HepG2 (cell line): ENCODE data around the gene LHFPL2. TPM values are rescaled to one million over a fixed set of nuclear protein-coding genes. Genes with fewer than 3 reads are reported as not detected.

Experiments used
- ETV5 ChIP-seq: IDR thresholded peaks from 2 replicates; pipeline ENCODE4 v1.6.1; 2018; ENCODE audit warnings: missing biosample characterization, missing genetic modification reagents, inconsistent platforms, borderline replicate concordance
- GZF1 ChIP-seq: sonication (generic); formaldehyde crosslinking; IDR thresholded peaks from 2 replicates; pipeline ENCODE4 v1.5.1; 2020; ENCODE audit warnings: mild to moderate bottlenecking, missing genetic modification reagents
- PAX8 ChIP-seq: sonication (generic); formaldehyde crosslinking; IDR thresholded peaks from 2 replicates; pipeline ENCODE4 v1.8.0; 2022; ENCODE audit warnings: mild to moderate bottlenecking, missing genetic modification reagents, borderline replicate concordance
- SIN3A ChIP-seq: IDR thresholded peaks from 2 replicates; pipeline ENCODE4 v1.6.1; 2011; ENCODE audit warnings: low read depth, mild to moderate bottlenecking, control low read depth, low read length, borderline replicate concordance
- ZIK1 ChIP-seq: sonication (generic); formaldehyde crosslinking; IDR thresholded peaks from 2 replicates; pipeline ENCODE4 v1.5.0; 2020; ENCODE audit warnings: mild to moderate bottlenecking, low read depth, missing genetic modification reagents, borderline replicate concordance
- ZNF619 ChIP-seq: sonication (generic); formaldehyde crosslinking; IDR thresholded peaks from 2 replicates; pipeline ENCODE4 v1.4.0; 2020; ENCODE audit warnings: mild to moderate bottlenecking, missing genetic modification reagents
- ZSCAN9 ChIP-seq: IDR thresholded peaks from 2 replicates; pipeline ENCODE4 v1.6.1; 2016; ENCODE audit warnings: borderline replicate concordance
- polyA plus RNA-seq, 8 experiments: library from polyadenylated mRNA; depleted of rRNA in 3 of 8; stranded (reverse) in 7 of 8; unstranded in 1 of 8; fragments of >200 nt; fragmentation: Illumina TruSeq in 4 of 8; extraction: Trizol in 4 of 8; gene quantifications; 2 replicates each; pipeline versions ENCODE4 v1.2.1 to v1.2.3, GENCODE V29; 2011 to 2016; ENCODE audit warnings: low read depth in 4 of 8, missing spikeins in 1 of 8, mixed read lengths in 1 of 8; ENCODE audit not compliant: insufficient read depth in 1 of 8
- total RNA-seq, 5 experiments: library from RNA; depleted of rRNA; stranded (reverse); fragments of >200 nt; fragmentation: Illumina TruSeq; extraction: Trizol; gene quantifications; 2 replicates each; pipeline ENCODE4 v1.2.3, GENCODE V29; 2016; ENCODE audit warnings: low read depth in 1 of 5
- TF ChIP-seq, protein P1 (sequence below), 2 experiments: sonication (generic) in 1 of 2; formaldehyde crosslinking in 1 of 2; IDR thresholded peaks; 2 replicates each; pipeline versions ENCODE4 v1.6.1 to v1.9.0; 2014 to 2022; ENCODE audit warnings: antibody characterized with exemption in 1 of 2, borderline replicate concordance in 1 of 2, inconsistent platforms in 1 of 2, low read depth in 1 of 2, missing genetic modification reagents in 1 of 2
- TF ChIP-seq, protein P2 (sequence below): sonication (generic); formaldehyde crosslinking; IDR thresholded peaks from 2 replicates; pipeline ENCODE4 v1.9.0; 2022; ENCODE audit warnings: low read depth, missing genetic modification reagents
- TF ChIP-seq, protein P3 (sequence below): fragments of 450-650 bp; IDR thresholded peaks from 2 replicates; pipeline ENCODE4 v1.6.1; 2016
- TF ChIP-seq, protein P4 (sequence below): sonication (generic); formaldehyde crosslinking; IDR thresholded peaks from 2 replicates; pipeline ENCODE4 v1.4.0; 2020; ENCODE audit warnings: missing genetic modification reagents
- TF ChIP-seq, protein P5 (sequence below): sonication (generic); formaldehyde crosslinking; IDR thresholded peaks from 2 replicates; pipeline ENCODE4 v1.4.0; 2020; ENCODE audit warnings: missing genetic modification reagents

LHFPL2 gene
- total and polyA plus RNA-seq, 2 of the 13 experiments (the other 11 are each of a cell fraction or from before 2014, with no cell fraction given): 6.0 to 20.0 TPM

DNA sequence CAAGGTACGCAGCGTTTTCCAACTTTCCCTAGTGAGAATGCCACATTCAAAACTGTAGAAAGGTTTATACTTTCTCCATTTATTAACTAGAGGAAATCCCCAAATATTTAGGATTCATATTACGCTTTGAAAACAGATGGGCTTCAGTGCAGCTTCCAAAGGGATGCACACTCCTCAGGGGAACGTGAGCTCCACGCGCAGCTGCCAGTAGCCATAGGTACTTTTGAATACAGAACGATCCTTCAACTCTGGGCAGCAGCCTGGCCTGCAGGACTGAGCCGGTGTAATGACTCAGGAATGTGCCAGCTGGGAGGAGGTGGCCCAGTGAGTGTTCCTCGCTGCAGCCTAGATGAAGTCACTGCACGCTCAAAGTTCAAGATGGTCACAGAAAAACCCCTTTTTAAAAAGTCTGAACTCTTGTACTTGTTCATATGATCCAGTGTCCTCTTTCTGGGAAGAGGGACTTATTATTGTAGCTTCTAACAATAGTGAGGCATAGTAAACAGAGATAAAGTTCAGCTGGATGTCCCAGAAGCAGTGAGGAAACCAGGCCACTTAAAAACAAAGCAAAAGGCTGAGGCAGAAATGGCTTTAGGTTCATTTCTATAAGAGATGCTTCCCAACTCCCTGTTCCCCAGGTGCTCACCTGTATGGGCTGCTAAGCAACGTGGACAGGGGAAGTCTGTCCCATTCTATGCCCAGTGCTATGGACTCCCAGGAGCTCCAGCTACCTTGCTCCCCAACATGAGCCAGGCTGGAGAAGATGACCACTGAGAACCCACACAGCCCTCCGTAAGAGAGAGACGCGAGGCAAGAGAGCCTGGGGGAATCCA lies 130.0 kb downstream of the LHFPL2 start (continued):
- TF ChIP-seq, protein P1, sequence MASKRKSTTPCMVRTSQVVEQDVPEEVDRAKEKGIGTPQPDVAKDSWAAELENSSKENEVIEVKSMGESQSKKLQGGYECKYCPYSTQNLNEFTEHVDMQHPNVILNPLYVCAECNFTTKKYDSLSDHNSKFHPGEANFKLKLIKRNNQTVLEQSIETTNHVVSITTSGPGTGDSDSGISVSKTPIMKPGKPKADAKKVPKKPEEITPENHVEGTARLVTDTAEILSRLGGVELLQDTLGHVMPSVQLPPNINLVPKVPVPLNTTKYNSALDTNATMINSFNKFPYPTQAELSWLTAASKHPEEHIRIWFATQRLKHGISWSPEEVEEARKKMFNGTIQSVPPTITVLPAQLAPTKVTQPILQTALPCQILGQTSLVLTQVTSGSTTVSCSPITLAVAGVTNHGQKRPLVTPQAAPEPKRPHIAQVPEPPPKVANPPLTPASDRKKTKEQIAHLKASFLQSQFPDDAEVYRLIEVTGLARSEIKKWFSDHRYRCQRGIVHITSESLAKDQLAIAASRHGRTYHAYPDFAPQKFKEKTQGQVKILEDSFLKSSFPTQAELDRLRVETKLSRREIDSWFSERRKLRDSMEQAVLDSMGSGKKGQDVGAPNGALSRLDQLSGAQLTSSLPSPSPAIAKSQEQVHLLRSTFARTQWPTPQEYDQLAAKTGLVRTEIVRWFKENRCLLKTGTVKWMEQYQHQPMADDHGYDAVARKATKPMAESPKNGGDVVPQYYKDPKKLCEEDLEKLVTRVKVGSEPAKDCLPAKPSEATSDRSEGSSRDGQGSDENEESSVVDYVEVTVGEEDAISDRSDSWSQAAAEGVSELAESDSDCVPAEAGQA (IDR thresholded peaks at IDR 0.05; ENCODE audit: low read depth): no peak
- TF ChIP-seq, protein P1 (CRISPR knock-in tag; IDR thresholded peaks at IDR 0.05; ENCODE audit: borderline replicate concordance): no peak
- TF ChIP-seq ZIK1 (no peak), ETV5 (CRISPR knock-in tag) (peak; percentile 39; the same call in 1 of the 2 replicates), ZSCAN9 (peak; percentile 92), GZF1 (CRISPR knock-in tag) (no peak), ZNF619 (CRISPR knock-in tag) (no peak), SIN3A (no peak), PAX8 (CRISPR knock-in tag) (0 out of 2 replicates have a peak, but pooled peaks have one; percentile 50)
- TF ChIP-seq, protein P2, sequence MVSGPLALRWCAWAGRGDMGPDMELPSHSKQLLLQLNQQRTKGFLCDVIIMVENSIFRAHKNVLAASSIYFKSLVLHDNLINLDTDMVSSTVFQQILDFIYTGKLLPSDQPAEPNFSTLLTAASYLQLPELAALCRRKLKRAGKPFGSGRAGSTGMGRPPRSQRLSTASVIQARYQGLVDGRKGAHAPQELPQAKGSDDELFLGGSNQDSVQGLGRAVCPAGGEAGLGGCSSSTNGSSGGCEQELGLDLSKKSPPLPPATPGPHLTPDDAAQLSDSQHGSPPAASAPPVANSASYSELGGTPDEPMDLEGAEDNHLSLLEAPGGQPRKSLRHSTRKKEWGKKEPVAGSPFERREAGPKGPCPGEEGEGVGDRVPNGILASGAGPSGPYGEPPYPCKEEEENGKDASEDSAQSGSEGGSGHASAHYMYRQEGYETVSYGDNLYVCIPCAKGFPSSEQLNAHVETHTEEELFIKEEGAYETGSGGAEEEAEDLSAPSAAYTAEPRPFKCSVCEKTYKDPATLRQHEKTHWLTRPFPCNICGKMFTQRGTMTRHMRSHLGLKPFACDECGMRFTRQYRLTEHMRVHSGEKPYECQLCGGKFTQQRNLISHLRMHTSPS (CRISPR knock-in tag): peak; percentile 34; the same call in 1 of the 2 replicates
- TF ChIP-seq, protein P3, sequence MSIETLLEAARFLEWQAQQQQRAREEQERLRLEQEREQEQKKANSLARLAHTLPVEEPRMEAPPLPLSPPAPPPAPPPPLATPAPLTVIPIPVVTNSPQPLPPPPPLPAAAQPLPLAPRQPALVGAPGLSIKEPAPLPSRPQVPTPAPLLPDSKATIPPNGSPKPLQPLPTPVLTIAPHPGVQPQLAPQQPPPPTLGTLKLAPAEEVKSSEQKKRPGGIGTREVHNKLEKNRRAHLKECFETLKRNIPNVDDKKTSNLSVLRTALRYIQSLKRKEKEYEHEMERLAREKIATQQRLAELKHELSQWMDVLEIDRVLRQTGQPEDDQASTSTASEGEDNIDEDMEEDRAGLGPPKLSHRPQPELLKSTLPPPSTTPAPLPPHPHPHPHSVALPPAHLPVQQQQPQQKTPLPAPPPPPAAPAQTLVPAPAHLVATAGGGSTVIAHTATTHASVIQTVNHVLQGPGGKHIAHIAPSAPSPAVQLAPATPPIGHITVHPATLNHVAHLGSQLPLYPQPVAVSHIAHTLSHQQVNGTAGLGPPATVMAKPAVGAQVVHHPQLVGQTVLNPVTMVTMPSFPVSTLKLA: peak; percentile 13; the same call in 1 of the 2 replicates
- TF ChIP-seq, protein P4, sequence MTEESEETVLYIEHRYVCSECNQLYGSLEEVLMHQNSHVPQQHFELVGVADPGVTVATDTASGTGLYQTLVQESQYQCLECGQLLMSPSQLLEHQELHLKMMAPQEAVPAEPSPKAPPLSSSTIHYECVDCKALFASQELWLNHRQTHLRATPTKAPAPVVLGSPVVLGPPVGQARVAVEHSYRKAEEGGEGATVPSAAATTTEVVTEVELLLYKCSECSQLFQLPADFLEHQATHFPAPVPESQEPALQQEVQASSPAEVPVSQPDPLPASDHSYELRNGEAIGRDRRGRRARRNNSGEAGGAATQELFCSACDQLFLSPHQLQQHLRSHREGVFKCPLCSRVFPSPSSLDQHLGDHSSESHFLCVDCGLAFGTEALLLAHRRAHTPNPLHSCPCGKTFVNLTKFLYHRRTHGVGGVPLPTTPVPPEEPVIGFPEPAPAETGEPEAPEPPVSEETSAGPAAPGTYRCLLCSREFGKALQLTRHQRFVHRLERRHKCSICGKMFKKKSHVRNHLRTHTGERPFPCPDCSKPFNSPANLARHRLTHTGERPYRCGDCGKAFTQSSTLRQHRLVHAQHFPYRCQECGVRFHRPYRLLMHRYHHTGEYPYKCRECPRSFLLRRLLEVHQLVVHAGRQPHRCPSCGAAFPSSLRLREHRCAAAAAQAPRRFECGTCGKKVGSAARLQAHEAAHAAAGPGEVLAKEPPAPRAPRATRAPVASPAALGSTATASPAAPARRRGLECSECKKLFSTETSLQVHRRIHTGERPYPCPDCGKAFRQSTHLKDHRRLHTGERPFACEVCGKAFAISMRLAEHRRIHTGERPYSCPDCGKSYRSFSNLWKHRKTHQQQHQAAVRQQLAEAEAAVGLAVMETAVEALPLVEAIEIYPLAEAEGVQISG (CRISPR knock-in tag): peak; percentile 47
- TF ChIP-seq, protein P5, sequence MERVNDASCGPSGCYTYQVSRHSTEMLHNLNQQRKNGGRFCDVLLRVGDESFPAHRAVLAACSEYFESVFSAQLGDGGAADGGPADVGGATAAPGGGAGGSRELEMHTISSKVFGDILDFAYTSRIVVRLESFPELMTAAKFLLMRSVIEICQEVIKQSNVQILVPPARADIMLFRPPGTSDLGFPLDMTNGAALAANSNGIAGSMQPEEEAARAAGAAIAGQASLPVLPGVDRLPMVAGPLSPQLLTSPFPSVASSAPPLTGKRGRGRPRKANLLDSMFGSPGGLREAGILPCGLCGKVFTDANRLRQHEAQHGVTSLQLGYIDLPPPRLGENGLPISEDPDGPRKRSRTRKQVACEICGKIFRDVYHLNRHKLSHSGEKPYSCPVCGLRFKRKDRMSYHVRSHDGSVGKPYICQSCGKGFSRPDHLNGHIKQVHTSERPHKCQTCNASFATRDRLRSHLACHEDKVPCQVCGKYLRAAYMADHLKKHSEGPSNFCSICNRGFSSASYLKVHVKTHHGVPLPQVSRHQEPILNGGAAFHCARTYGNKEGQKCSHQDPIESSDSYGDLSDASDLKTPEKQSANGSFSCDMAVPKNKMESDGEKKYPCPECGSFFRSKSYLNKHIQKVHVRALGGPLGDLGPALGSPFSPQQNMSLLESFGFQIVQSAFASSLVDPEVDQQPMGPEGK (CRISPR knock-in tag): peak; percentile 70
